Smooth muscle cell (in vitro differentiated cells): ENCODE measurements around the gene PLD2. TPM values are rescaled to one million over a fixed set of nuclear protein-coding genes. Genes with fewer than 3 reads are reported as not detected.
"Not testable (repeated sequence)": the region's sequence is repeated elsewhere in the genome, so short reads cannot be mapped to it uniquely, and the experiment has no call there.

Experiments used
- DNase-seq: peaks from one replicate; lab custom pipeline; 2025; ENCODE audit not compliant: unreplicated experiment; lab: John Stamatoyannopoulos, UW
- H2AFZ ChIP-seq: fragments of 200-600 bp; sonication (generic); 2 replicates; pipeline ENCODE4 v1.6.0; 2016; ENCODE audit warnings: antibody characterized with exemption, low read depth, mild to moderate bottlenecking
- H3F3A ChIP-seq: fragments of 200-600 bp; sonication (generic); 2 replicates; pipeline ENCODE4 v1.6.0; 2017; ENCODE audit warnings: antibody characterized with exemption, low read depth
- H3K27ac ChIP-seq: fragments of 200-600 bp; sonication (generic); 2 replicates; pipeline ENCODE4 v1.5.1; 2016; ENCODE audit warnings: low read depth, mild to moderate bottlenecking
- H3K27me3 ChIP-seq: fragments of 200-600 bp; sonication (generic); 2 replicates; pipeline ENCODE4 v1.6.1; 2016; ENCODE audit warnings: low read depth, mild to moderate bottlenecking
- H3K36me3 ChIP-seq: fragments of 200-600 bp; sonication (generic); 2 replicates; pipeline ENCODE4 v1.5.1; 2016; ENCODE audit warnings: low read depth
- H3K4me1 ChIP-seq: fragments of 200-600 bp; sonication (generic); 2 replicates; pipeline ENCODE4 v1.5.1; 2016; ENCODE audit warnings: low read depth
- H3K4me2 ChIP-seq: fragments of 200-600 bp; sonication (generic); 2 replicates; pipeline ENCODE4 v1.6.0; 2016; ENCODE audit warnings: mild to moderate bottlenecking
- H3K4me3 ChIP-seq: fragments of 200-600 bp; sonication (generic); 2 replicates; pipeline ENCODE4 v1.5.1; 2016; ENCODE audit warnings: mild to moderate bottlenecking
- H3K79me2 ChIP-seq: fragments of 200-600 bp; sonication (generic); 2 replicates; pipeline ENCODE4 v1.6.0; 2016; ENCODE audit warnings: low read depth, mild to moderate bottlenecking
- H3K9ac ChIP-seq: fragments of 200-600 bp; sonication (generic); 2 replicates; pipeline ENCODE4 v1.6.0; 2016; ENCODE audit warnings: low read depth
- H3K9me3 ChIP-seq: fragments of 200-600 bp; sonication (generic); replicated peaks from 2 replicates; pipeline ENCODE4 v1.5.1; 2016; ENCODE audit warnings: low read depth
- H4K20me1 ChIP-seq: fragments of 200-600 bp; sonication (generic); 2 replicates; pipeline ENCODE4 v1.6.0; 2016; ENCODE audit warnings: low read depth
- CTCF ChIP-seq: fragments of 200-600 bp; sonication (generic); IDR thresholded peaks from 2 replicates; pipeline ENCODE4 v1.5.1; 2017; ENCODE audit warnings: borderline replicate concordance, mild to moderate bottlenecking, antibody characterized with exemption; ENCODE audit not compliant: insufficient read depth, poor library complexity, severe bottlenecking
- WGBS: methylation state at CpG from one replicate; pipeline ENCODE4 v1.1.7; 2016; ENCODE audit warnings: low lambda C conversion rate; 5-methylcytosine and 5-hydroxymethylcytosine counted together
- polyA plus RNA-seq: library from polyadenylated mRNA; unstranded; fragments of >200 nt; fragmentation: Nextera tagmentation; extraction: Ambion mirVana; gene quantifications from 2 replicates; pipeline ENCODE4 v1.2.1, GENCODE V29; 2016
- total RNA-seq: library from RNA; depleted of rRNA; stranded (reverse); fragments of >200 nt; gene quantifications from 2 replicates; pipeline ENCODE4 v1.2.3, GENCODE V29; 2014

Gene PLD2
- total and polyA plus RNA-seq, 2 experiments from 2014 or later: 9.9 to 20.3 TPM

GRCh38 chr17:4869058-4869998, 62.4 kb downstream of the PLD2 start:
- not testable (repeated sequence) for H3K4me3 ChIP-seq, H2AFZ ChIP-seq, H3K27me3 ChIP-seq, H3K9ac ChIP-seq, H3K79me2 ChIP-seq, H3K4me1 ChIP-seq, H3K9me3 ChIP-seq, H3F3A ChIP-seq, H3K36me3 ChIP-seq, DNase-seq, H3K27ac ChIP-seq, H3K4me2 ChIP-seq
- H4K20me1 ChIP-seq: peaks cover 61% of the 10 kb centered on the region
- 92% methylated on average over 22 of the region's 22 CpGs for WGBS

- no peak for DNase-seq
- Histone ChIP-seq H4K20me1 (peaks cover 64% of the 10 kb centered on the region), H3K9me3 (no peaks in the 10 kb centered on the region), H3K79me2 (peaks cover 9% of the 10 kb centered on the region), H3K27me3 (no peaks in the 10 kb centered on the region), H3K27ac (no peak overlapping the region), H3K9ac (no peak overlapping the region), H3K36me3 (no peaks in the 10 kb centered on the region), H3F3A (no peaks in the 10 kb centered on the region), H3K4me2 (no peak overlapping the region), H2AFZ (no peak overlapping the region), H3K4me3 (no peak overlapping the region), H3K4me1 (no peaks in the 10 kb centered on the region)
- 69% methylated on average over 2 of the region's 2 CpGs for WGBS
- TF ChIP-seq CTCF: no peak
These were observed 63.9 kb downstream of the PLD2 start for GRCh38 chr17:4870855-4871254.

- no peak overlapping the region for H3K4me3 ChIP-seq
- H3F3A ChIP-seq: no peaks in the 10 kb centered on the region
- 76% methylated on average over 8 of the region's 8 CpGs for WGBS
- no peak overlapping the region for H3K4me2 ChIP-seq
- H3K79me2 ChIP-seq: peaks cover 8% of the 10 kb centered on the region
- peaks cover 72% of the 10 kb centered on the region for H4K20me1 ChIP-seq
- no peak overlapping the region for H3K9ac ChIP-seq
- no peak for TF ChIP-seq CTCF
- no peak overlapping the region for H3K27ac ChIP-seq
- no peak overlapping the region for H2AFZ ChIP-seq
- DNase-seq: no peak
- no peaks in the 10 kb centered on the region for H3K9me3 ChIP-seq
- H3K4me1 ChIP-seq: no peaks in the 10 kb centered on the region
- no peaks in the 10 kb centered on the region for H3K27me3 ChIP-seq
- no peaks in the 10 kb centered on the region for H3K36me3 ChIP-seq
These were observed 65.8 kb downstream of the PLD2 start for GRCh38 chr17:4872786-4873185.

Other genes with a start within 250 kb of the PLD2 start
- 0.27 and 0.76 TPM in 2 replicates for gene GGT6, start 246.6 kb upstream of the PLD2 start, total RNA-seq
- gene GGT6, start 246.6 kb upstream of the PLD2 start, polyA plus RNA-seq: not detected in 2 replicates
- 5.0 and 5.1 TPM in 2 replicates for gene SMTNL2, start 222.6 kb upstream of the PLD2 start, total RNA-seq
- gene SMTNL2, start 222.6 kb upstream of the PLD2 start, polyA plus RNA-seq: 8.3 and 14.8 TPM in 2 replicates
- not detected in 2 replicates for gene ALOX15, start 165.5 kb upstream of the PLD2 start, total RNA-seq
- gene ALOX15, start 165.5 kb upstream of the PLD2 start, polyA plus RNA-seq: 0.32 TPM in 1 of 2 replicates, not detected in the other
- gene PELP1, start 103.0 kb upstream of the PLD2 start, total RNA-seq: 11.6 and 32.0 TPM in 2 replicates
- gene PELP1, start 103.0 kb upstream of the PLD2 start, polyA plus RNA-seq: 31.1 and 33.6 TPM in 2 replicates
- gene ARRB2, start 96.5 kb upstream of the PLD2 start, total RNA-seq: 1.1 and 4.0 TPM in 2 replicates
- 6.6 and 7.6 TPM in 2 replicates for gene ARRB2, start 96.5 kb upstream of the PLD2 start, polyA plus RNA-seq
- gene MED11, start 75.7 kb upstream of the PLD2 start, total RNA-seq: 10.9 and 25.0 TPM in 2 replicates
- gene MED11, start 75.7 kb upstream of the PLD2 start, polyA plus RNA-seq: 20.4 and 34.1 TPM in 2 replicates
- not detected in 2 replicates for gene ZMYND15, start 67.3 kb upstream of the PLD2 start, total RNA-seq
- gene ZMYND15, start 67.3 kb upstream of the PLD2 start, polyA plus RNA-seq: 0.54 TPM in 1 of 2 replicates, not detected in the other
- 2.4 and 3.2 TPM in 2 replicates for gene CXCL16, start 67.2 kb upstream of the PLD2 start, total RNA-seq
- 2.3 and 9.2 TPM in 2 replicates for gene CXCL16, start 67.2 kb upstream of the PLD2 start, polyA plus RNA-seq
- gene TM4SF5, start 35.3 kb upstream of the PLD2 start, total RNA-seq: not detected in 2 replicates
- not detected in 2 replicates for gene TM4SF5, start 35.3 kb upstream of the PLD2 start, polyA plus RNA-seq
- gene VMO1, start 20.8 kb upstream of the PLD2 start, total RNA-seq: not detected in 2 replicates
- 0.44 and 0.94 TPM in 2 replicates for gene VMO1, start 20.8 kb upstream of the PLD2 start, polyA plus RNA-seq
- gene GLTPD2, start 18.2 kb upstream of the PLD2 start, total RNA-seq: not detected in 2 replicates
- gene GLTPD2, start 18.2 kb upstream of the PLD2 start, polyA plus RNA-seq: 0.82 and 0.89 TPM in 2 replicates
- gene PSMB6, start 11.0 kb upstream of the PLD2 start, total RNA-seq: 139 and 162 TPM in 2 replicates
- gene PSMB6, start 11.0 kb upstream of the PLD2 start, polyA plus RNA-seq: 434 and 438 TPM in 2 replicates
- 25.3 and 26.6 TPM in 2 replicates for gene MINK1, start 26.2 kb downstream of the PLD2 start, total RNA-seq
- 26.8 and 40.3 TPM in 2 replicates for gene MINK1, start 26.2 kb downstream of the PLD2 start, polyA plus RNA-seq
- 5.0 and 9.9 TPM in 2 replicates for gene C17orf107, start 92.4 kb downstream of the PLD2 start, total RNA-seq
- 10.7 and 14.1 TPM in 2 replicates for gene C17orf107, start 92.4 kb downstream of the PLD2 start, polyA plus RNA-seq
- 1.7 and 4.3 TPM in 2 replicates for gene CHRNE, start 95.9 kb downstream of the PLD2 start, total RNA-seq
- gene CHRNE, start 95.9 kb downstream of the PLD2 start, polyA plus RNA-seq: 0.83 and 2.7 TPM in 2 replicates
- not detected in 2 replicates for gene GP1BA, start 125.1 kb downstream of the PLD2 start, total RNA-seq
- gene GP1BA, start 125.1 kb downstream of the PLD2 start, polyA plus RNA-seq: 0.07 and 0.41 TPM in 2 replicates
- gene SLC25A11, start 132.9 kb downstream of the PLD2 start, total RNA-seq: 29.9 and 39.3 TPM in 2 replicates
- gene SLC25A11, start 132.9 kb downstream of the PLD2 start, polyA plus RNA-seq: 64.9 and 67.5 TPM in 2 replicates
- 23.7 and 39.6 TPM in 2 replicates for gene RNF167, start 133.1 kb downstream of the PLD2 start, total RNA-seq
- 59.4 and 61.6 TPM in 2 replicates for gene RNF167, start 133.1 kb downstream of the PLD2 start, polyA plus RNA-seq
- 681 and 838 TPM in 2 replicates for gene PFN1, start 141.4 kb downstream of the PLD2 start, total RNA-seq
- gene PFN1, start 141.4 kb downstream of the PLD2 start, polyA plus RNA-seq: 1,482 and 1,485 TPM in 2 replicates
- 2.4 and 5.9 TPM in 2 replicates for gene ENO3, start 144.0 kb downstream of the PLD2 start, total RNA-seq
- 13.1 and 14.5 TPM in 2 replicates for gene ENO3, start 144.0 kb downstream of the PLD2 start, polyA plus RNA-seq
- 59.8 and 70.7 TPM in 2 replicates for gene SPAG7, start 160.7 kb downstream of the PLD2 start, total RNA-seq
- 187 and 192 TPM in 2 replicates for gene SPAG7, start 160.7 kb downstream of the PLD2 start, polyA plus RNA-seq
- gene CAMTA2, start 180.5 kb downstream of the PLD2 start, total RNA-seq: 5.1 and 11.8 TPM in 2 replicates
- gene CAMTA2, start 180.5 kb downstream of the PLD2 start, polyA plus RNA-seq: 26.2 and 33.0 TPM in 2 replicates
- 0.36 TPM in 1 of 2 replicates, not detected in the other for gene INCA1, start 190.4 kb downstream of the PLD2 start, total RNA-seq
- 1.4 TPM in 2 replicates for gene INCA1, start 190.4 kb downstream of the PLD2 start, polyA plus RNA-seq
- 20.9 and 22.3 TPM in 2 replicates for gene KIF1C, start 190.8 kb downstream of the PLD2 start, total RNA-seq
- 36.2 and 52.3 TPM in 2 replicates for gene KIF1C, start 190.8 kb downstream of the PLD2 start, polyA plus RNA-seq
- 0.31 and 1.7 TPM in 2 replicates for gene SLC52A1, start 228.3 kb downstream of the PLD2 start, total RNA-seq
- 0.21 and 0.31 TPM in 2 replicates for gene SLC52A1, start 228.3 kb downstream of the PLD2 start, polyA plus RNA-seq